ENCODE results near the gene ZNF107. TPM values are rescaled to one million over a fixed set of nuclear protein-coding genes. Genes with fewer than 3 reads are reported as not detected.

The ZNF107 gene
- polyA plus RNA-seq, 1 experiment, result 1.4 TPM

GRCh38 chr7:64625114-64626082 is 40.5 kb upstream of the ZNF107 start:
- Histone ChIP-seq H3K4me3 (ENCODE audit: low read depth, low read length) (no peak overlapping the region), H3K27me3 (ENCODE audit: control insufficient read depth, insufficient read depth, low read length) (no peaks in the 10 kb centered on the region), H3K36me3 (ENCODE audit: control insufficient read depth, insufficient read depth, low read length) (no peaks in the 10 kb centered on the region)
- no peak for DNase-seq (ENCODE audit: low read depth)
- POLR2A ChIA-PET, result no interaction called here
- TF ChIP-seq CTCF (IDR thresholded peaks at IDR 0.05; ENCODE audit: insufficient read depth, low read depth, low read length), result peak; percentile 42
- CTCF ChIA-PET, result no interaction called here

GRCh38 chr7:64626083-64626469 is 39.9 kb upstream of the ZNF107 start:
- ChIA-PET CTCF (interaction anchor here (0.6 kb wide), 1 partner anchor 445 kb away, joined by 3 read pairs; no protein-coding TSS in a partner anchor), POLR2A (no interaction called here)
- H3K4me3 ChIP-seq (ENCODE audit: low read depth, low read length), result no peak overlapping the region
- no peak for DNase-seq (ENCODE audit: low read depth)
- H3K27me3 ChIP-seq (ENCODE audit: control insufficient read depth, insufficient read depth, low read length), result no peaks in the 10 kb centered on the region
- no peak for TF ChIP-seq CTCF (IDR thresholded peaks at IDR 0.05; ENCODE audit: insufficient read depth, low read depth, low read length)
- H3K36me3 ChIP-seq (ENCODE audit: control insufficient read depth, insufficient read depth, low read length), result no peaks in the 10 kb centered on the region

- no peak for TF ChIP-seq CTCF (IDR thresholded peaks at IDR 0.05; ENCODE audit: insufficient read depth, low read depth, low read length)
- POLR2A ChIA-PET, result no interaction called here
- no peak for DNase-seq (ENCODE audit: low read depth)
- no peak overlapping the region for H3K4me3 ChIP-seq (ENCODE audit: low read depth, low read length)
- H3K36me3 ChIP-seq (ENCODE audit: control insufficient read depth, insufficient read depth, low read length), result no peaks in the 10 kb centered on the region
- CTCF ChIA-PET, result interaction anchor here (0.6 kb wide), 1 partner anchor 445 kb away, joined by 3 read pairs; no protein-coding TSS in a partner anchor
- no peaks in the 10 kb centered on the region for H3K27me3 ChIP-seq (ENCODE audit: control insufficient read depth, insufficient read depth, low read length)
Observed at GRCh38 chr7:64626557-64626956, 39.4 kb upstream of the ZNF107 start.

GRCh38 chr7:64628192-64628591 is 37.7 kb upstream of the ZNF107 start:
- no peak overlapping the region for H3K4me3 ChIP-seq (ENCODE audit: low read depth, low read length)
- H3K27me3 ChIP-seq (ENCODE audit: control insufficient read depth, insufficient read depth, low read length), result no peaks in the 10 kb centered on the region
- H3K36me3 ChIP-seq (ENCODE audit: control insufficient read depth, insufficient read depth, low read length), result no peaks in the 10 kb centered on the region
- POLR2A ChIA-PET, result no interaction called here
- TF ChIP-seq CTCF (IDR thresholded peaks at IDR 0.05; ENCODE audit: insufficient read depth, low read depth, low read length), result no peak
- no peak for DNase-seq (ENCODE audit: low read depth)
- CTCF ChIA-PET, result no interaction called here

GRCh38 chr7:64628721-64629120 is 37.2 kb upstream of the ZNF107 start:
- Histone ChIP-seq H3K36me3 (ENCODE audit: control insufficient read depth, insufficient read depth, low read length) (no peaks in the 10 kb centered on the region), H3K4me3 (ENCODE audit: low read depth, low read length) (no peak overlapping the region), H3K27me3 (ENCODE audit: control insufficient read depth, insufficient read depth, low read length) (no peaks in the 10 kb centered on the region)
- no peak for TF ChIP-seq CTCF (IDR thresholded peaks at IDR 0.05; ENCODE audit: insufficient read depth, low read depth, low read length)
- DNase-seq (ENCODE audit: low read depth), result no peak
- ChIA-PET POLR2A (no interaction called here), CTCF (no interaction called here)
